Uterus (tissue), 4 donors: ENCODE data around the gene CDSN. TPM values are rescaled to one million over a fixed set of nuclear protein-coding genes. Genes with fewer than 3 reads are reported as not detected.

Experiments used
- DNase-seq, 2 donors: peaks; one replicate each; pipeline ENCODE4 v3.0.0-alpha.2; 2019 to 2020
- H3K27ac ChIP-seq, 2 donors: fragments of 200-600 bp; sonication (generic); 1 replicate in 1 of 2; 2 replicates in 1 of 2; pipeline ENCODE4 v1.5.1; 2016 to 2018
- H3K27me3 ChIP-seq, 2 donors: fragments of 200-600 bp; sonication (generic); one replicate each; pipeline ENCODE4 v1.5.1; 2018 to 2019; ENCODE audit warnings: control low read depth in 1 of 2
- H3K36me3 ChIP-seq, 2 donors: fragments of 200-600 bp; sonication (generic); one replicate each; pipeline ENCODE4 v1.5.1; 2019; ENCODE audit warnings: control low read depth in 1 of 2
- H3K4me1 ChIP-seq, 2 donors: fragments of 200-600 bp; sonication (generic); one replicate each; pipeline ENCODE4 v1.5.1; 2018 to 2019; ENCODE audit warnings: control low read depth in 1 of 2
- H3K4me3 ChIP-seq, 2 donors: fragments of 200-600 bp; sonication (generic); 1 replicate in 1 of 2; 2 replicates in 1 of 2; pipeline ENCODE4 v1.5.1; 2018 to 2019; ENCODE audit warnings: mild to moderate bottlenecking in 1 of 2
- H3K9me3 ChIP-seq, 2 donors: fragments of 200-600 bp; sonication (generic); one replicate each; pipeline ENCODE4 v1.5.1; 2019; ENCODE audit warnings: control low read depth in 1 of 2
- CTCF ChIP-seq, 4 experiments: fragments of 200-600 bp in 2 of 4; fragments of 450-650 bp in 2 of 4; sonication (generic) in 2 of 4; IDR thresholded peaks; one replicate each; pipeline ENCODE4 v1.5.1; 2016 to 2019; ENCODE audit warnings: antibody characterized with exemption in 4 of 4, mild to moderate bottlenecking in 2 of 4, moderate library complexity in 1 of 4
- POLR2A ChIP-seq, 2 donors: fragments of 450-650 bp; IDR thresholded peaks; one replicate each; pipeline ENCODE4 v1.6.1; 2016; ENCODE audit warnings: antibody characterized with exemption in 2 of 2, mild to moderate bottlenecking in 1 of 2, moderate library complexity in 1 of 2
- intact Hi-C: fragments of 100-400 bp; cut with DNase I; formaldehyde crosslinking; loops from one replicate; pipeline ENCODE4 v1.15.1; 2023; ENCODE audit warnings: low total_unique reads
- total RNA-seq, 4 donors: library from RNA; depleted of rRNA in 3 of 4; stranded (reverse); fragments of >200 nt in 3 of 4; gene quantifications; one replicate each; pipeline versions ENCODE4 v1.1.0 to v1.2.4, GENCODE V29; 2014 to 2023
- donor health status: DM: yes; HTN: yes; CAD: no.

The CDSN gene
- total RNA-seq, 4 donors from 2014 or later, result 0.28 TPM; not detected in 3

GRCh38 chr6:31121131-31121790, 1.0 kb upstream of the CDSN start:
- intact Hi-C loops, result no loop called here
- no peaks in the 10 kb centered on the region for H3K4me1 ChIP-seq
- H3K27ac ChIP-seq, result peak overlapping the region in 1 of 2 donors; percentile 34

GRCh38 chr6:31118178-31118577, 2.1 kb downstream of the CDSN start:
- no peak for DNase-seq
- TF ChIP-seq CTCF (IDR thresholded peaks at IDR 0.05), result no peak
- TF ChIP-seq POLR2A (IDR thresholded peaks at IDR 0.05), result no peak
- intact Hi-C loops, result no loop called here
- Histone ChIP-seq H3K36me3 (no peaks in the 10 kb centered on the region), H3K4me3 (no peak overlapping the region), H3K27ac (no peak overlapping the region), H3K9me3 (no peaks in the 10 kb centered on the region), H3K4me1 (peaks cover 0 to 8% of the 10 kb centered on the region in 2 donors), H3K27me3 (no peaks in the 10 kb centered on the region)

More at GRCh38 chr6:31121131-31121790, 1.0 kb upstream of the CDSN start:
- Histone ChIP-seq H3K9me3 (no peaks in the 10 kb centered on the region), H3K27me3 (no peaks in the 10 kb centered on the region), H3K4me3 (no peak overlapping the region), H3K36me3 (no peaks in the 10 kb centered on the region)
- TF ChIP-seq CTCF (IDR thresholded peaks at IDR 0.05) (no peak), POLR2A (IDR thresholded peaks at IDR 0.05) (no peak)
- no peak for DNase-seq

- TF ChIP-seq POLR2A (IDR thresholded peaks at IDR 0.05) (no peak), CTCF (IDR thresholded peaks at IDR 0.05) (no peak)
- Histone ChIP-seq H3K4me1 (peaks cover 0 to 8% of the 10 kb centered on the region in 2 donors), H3K9me3 (no peaks in the 10 kb centered on the region), H3K36me3 (no peaks in the 10 kb centered on the region), H3K4me3 (peak overlapping the region in 1 of 2 donors; percentile 22), H3K27me3 (no peaks in the 10 kb centered on the region), H3K27ac (peak overlapping the region; percentile 64 to 91)
- intact Hi-C loops, result no loop called here
- DNase-seq, result peak; percentile 49 to 64
Measured at GRCh38 chr6:31116661-31117385, 3.4 kb downstream of the CDSN start.

GRCh38 chr6:31115941-31116560, 4.2 kb downstream of the CDSN start:
- no peak for DNase-seq
- intact Hi-C loops, result no loop called here
- TF ChIP-seq POLR2A (IDR thresholded peaks at IDR 0.05) (no peak), CTCF (IDR thresholded peaks at IDR 0.05) (no peak)
- no peaks in the 10 kb centered on the region for H3K9me3 ChIP-seq
- peak overlapping the region; percentile 91 to 92 for H3K27ac ChIP-seq
- H3K27me3 ChIP-seq, result no peaks in the 10 kb centered on the region
- peaks cover 0 to 8% of the 10 kb centered on the region in 2 donors for H3K4me1 ChIP-seq
- H3K4me3 ChIP-seq, result no peak overlapping the region
- no peaks in the 10 kb centered on the region for H3K36me3 ChIP-seq
